HepG2 (cell line): ENCODE data around the gene BLZF1.

Experiments used
- RFXANK ChIP-seq: IDR thresholded peaks from 2 replicates; pipeline ENCODE4 v1.6.1; 2016
- ZNF18 ChIP-seq: sonication (generic); formaldehyde crosslinking; IDR thresholded peaks from 2 replicates; pipeline ENCODE4 v1.8.0; 2022; ENCODE audit warnings: mild to moderate bottlenecking, missing genetic modification reagents; ENCODE audit not compliant: insufficient replicate concordance
- ZNF589 ChIP-seq: sonication (generic); formaldehyde crosslinking; conservative IDR thresholded peaks from 2 replicates; pipeline ENCODE4 v1.8.0; 2022; ENCODE audit warnings: mild to moderate bottlenecking, moderate library complexity, missing genetic modification reagents

- TF ChIP-seq ZNF18 (CRISPR knock-in tag) = no peak
- TF ChIP-seq RFXANK (CRISPR knock-in tag) = no peak
- no peak for TF ChIP-seq ZNF589 (CRISPR knock-in tag)
Measured at GRCh38 chr1:169322138-169322537, 45.9 kb upstream of the BLZF1 start.
